GM19452 (cell line): ENCODE results near the gene EPB41L1.

Experiments
- ATAC-seq: cut with Tn5 transposase; IDR thresholded peaks from one replicate; pipeline ENCODE4 v1.9.1; 2021; ENCODE audit not compliant: unreplicated experiment

Gene EPB41L1

GRCh38 chr20:36184816-36185776, 30.6 kb downstream of the EPB41L1 start:
- ATAC-seq, result no peak

GRCh38 chr20:36193977-36194712, 39.6 kb downstream of the EPB41L1 start:
- no peak for ATAC-seq

GRCh38 chr20:36196676-36197075, 42.1 kb downstream of the EPB41L1 start:
- no peak for ATAC-seq

- ATAC-seq, result no peak
Observed at GRCh38 chr20:36197271-36197670, 42.7 kb downstream of the EPB41L1 start.

- ATAC-seq, result no peak
Observed at GRCh38 chr20:36199345-36200257, 45.1 kb downstream of the EPB41L1 start.

GRCh38 chr20:36200451-36200850, 45.9 kb downstream of the EPB41L1 start:
- no peak for ATAC-seq

GRCh38 chr20:36201198-36201597, 46.7 kb downstream of the EPB41L1 start:
- no peak for ATAC-seq

- no peak for ATAC-seq
Observed at GRCh38 chr20:36202891-36203338, 48.4 kb downstream of the EPB41L1 start.

- ATAC-seq, result no peak
Observed at GRCh38 chr20:36203861-36204260, 49.3 kb downstream of the EPB41L1 start.

- no peak for ATAC-seq
Observed at GRCh38 chr20:36205026-36205425, 50.5 kb downstream of the EPB41L1 start.

- ATAC-seq, result no peak
Observed at GRCh38 chr20:36206068-36206467, 51.5 kb downstream of the EPB41L1 start.

- no peak for ATAC-seq
Observed at GRCh38 chr20:36206641-36207040, 52.1 kb downstream of the EPB41L1 start.

GRCh38 chr20:36207602-36208001, 53.1 kb downstream of the EPB41L1 start:
- ATAC-seq, result no peak

- ATAC-seq, result no peak
Observed at GRCh38 chr20:36208257-36208656, 53.7 kb downstream of the EPB41L1 start.

GRCh38 chr20:36210436-36211021, 56.0 kb downstream of the EPB41L1 start:
- no peak for ATAC-seq

- no peak for ATAC-seq
Observed at GRCh38 chr20:36213362-36213761, 58.8 kb downstream of the EPB41L1 start.

GRCh38 chr20:36214684-36215256, 60.2 kb downstream of the EPB41L1 start:
- ATAC-seq, result no peak

- no peak for ATAC-seq
Observed at GRCh38 chr20:36215778-36216177, 61.2 kb downstream of the EPB41L1 start.

- no peak for ATAC-seq
Observed at GRCh38 chr20:36216314-36217025, 61.9 kb downstream of the EPB41L1 start.
